ENCODE results near the gene THAP12.
"Not testable (repeated sequence)": the region's sequence is repeated elsewhere in the genome, so short reads cannot be mapped to it uniquely, and the experiment has no call there.

THAP12 gene

DNA sequence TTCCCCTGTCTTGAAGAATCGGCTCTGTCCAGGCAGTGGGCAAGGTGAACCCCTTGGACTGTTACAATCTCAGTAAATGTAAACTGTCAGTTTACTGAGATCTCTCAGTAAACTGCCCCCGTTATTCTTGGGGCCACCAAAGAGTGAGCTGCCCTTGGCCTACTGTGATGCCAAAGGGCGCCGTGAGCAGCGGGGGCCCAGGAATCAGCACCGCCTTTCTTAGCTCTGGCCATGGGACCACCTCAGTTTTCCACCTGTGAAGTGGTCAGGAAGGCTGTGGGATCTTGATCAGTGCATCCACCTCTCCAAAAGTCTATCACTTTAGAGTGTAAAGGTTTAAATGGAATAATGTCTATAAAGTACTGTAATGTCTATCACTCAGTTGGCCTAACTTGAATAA is 57.1 kb downstream of the THAP12 start:
- no peak for DNase-seq

DNA sequence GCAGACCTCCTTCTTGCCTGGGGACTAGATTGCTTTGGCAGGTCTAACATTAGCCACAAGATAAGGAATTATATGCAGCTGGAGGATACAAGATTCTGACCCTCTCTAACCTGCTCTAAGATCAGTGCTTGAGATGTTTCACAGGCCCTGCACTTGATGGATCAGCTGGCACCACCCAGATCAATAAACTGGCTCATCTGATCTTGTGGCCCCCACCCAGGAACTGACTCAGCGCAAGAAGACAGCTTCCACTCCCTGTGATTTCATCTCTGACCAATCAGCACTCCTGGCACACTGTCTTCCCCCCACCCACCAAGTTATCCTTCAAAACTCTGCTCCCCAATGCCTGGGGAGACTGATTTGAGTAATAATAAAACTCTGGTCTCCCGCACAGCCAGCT is 57.6 kb downstream of the THAP12 start:
- DNase-seq: not testable (repeated sequence)

- no peak for DNase-seq
Observed at GRCh38 chr11:76322942-76323341, 58.0 kb downstream of the THAP12 start.

DNA sequence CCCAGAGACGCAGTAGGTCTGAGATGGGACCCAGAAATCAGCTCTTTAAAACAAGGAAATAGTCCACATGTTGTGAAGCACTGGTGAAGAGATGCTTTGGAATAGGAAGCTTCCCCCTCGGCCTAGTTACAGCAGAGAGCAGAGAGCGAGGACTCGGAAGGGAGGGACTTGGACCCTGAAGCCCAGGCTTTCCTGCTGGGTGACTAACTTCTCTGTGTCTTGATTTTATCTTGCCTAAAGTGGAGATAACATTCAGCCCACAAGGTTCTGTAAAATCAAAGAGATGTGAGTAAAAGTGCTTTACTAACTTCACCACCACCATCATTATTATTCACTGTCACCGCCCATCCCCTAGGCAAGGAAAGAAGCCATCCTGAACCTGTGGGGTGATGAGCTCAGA is 58.4 kb downstream of the THAP12 start:
- no peak for DNase-seq

DNA sequence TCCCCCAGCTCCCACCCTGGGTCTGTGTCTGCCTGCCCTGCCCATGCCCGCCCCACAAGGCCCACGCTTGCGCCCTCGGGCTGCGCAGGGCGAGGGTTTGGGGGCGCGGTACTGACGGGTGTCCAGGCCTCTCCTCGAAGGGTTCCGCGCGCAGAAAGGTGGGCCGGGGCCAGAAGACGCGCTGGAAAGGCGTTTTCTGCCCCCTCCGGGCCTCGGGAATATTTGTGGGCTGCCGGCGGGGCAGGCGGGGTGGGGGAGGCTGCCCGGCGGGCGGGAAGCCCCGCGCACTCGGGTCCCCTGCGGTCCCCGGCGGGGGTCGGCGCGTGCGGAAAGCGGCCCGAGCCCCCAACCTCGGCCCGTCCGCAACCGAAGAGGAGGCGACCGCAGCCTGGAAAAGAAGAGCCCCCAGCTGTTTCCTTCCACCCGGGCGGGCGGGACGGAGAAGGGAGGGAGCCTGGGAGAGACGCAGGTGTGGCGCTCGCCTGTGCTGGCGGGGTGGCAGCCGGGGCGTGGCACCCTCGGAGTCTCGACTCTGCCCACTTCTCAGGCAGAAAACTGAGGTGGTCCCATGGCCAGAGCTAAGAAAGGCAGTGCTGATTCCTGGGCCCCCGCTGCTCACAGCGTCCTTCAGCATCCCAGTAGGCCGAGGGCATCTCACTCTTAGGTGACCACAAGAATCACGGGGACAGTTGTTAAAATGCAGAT is 59.0 kb downstream of the THAP12 start:
- no peak for DNase-seq

DNA sequence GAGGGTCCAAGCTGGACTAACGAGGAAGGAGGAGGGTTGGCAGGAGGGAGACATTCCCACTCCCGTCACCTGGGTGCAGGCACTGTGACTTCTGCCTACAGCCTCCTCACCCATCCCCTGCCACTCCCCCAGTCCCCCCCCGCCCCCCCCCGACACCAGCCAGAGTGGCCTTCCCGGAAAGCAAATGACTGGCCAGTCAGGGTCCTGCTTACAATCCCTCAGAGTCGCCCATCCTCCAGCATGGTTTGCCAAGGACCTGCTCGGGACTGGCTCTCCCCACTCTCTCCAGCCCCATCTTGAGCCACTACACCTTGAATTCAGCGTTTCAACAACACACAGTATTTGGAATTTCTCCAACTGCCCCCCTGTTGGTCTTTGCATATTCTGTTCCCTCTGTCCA is 59.6 kb downstream of the THAP12 start:
- DNase-seq: no peak

- DNase-seq: no peak
Observed at GRCh38 chr11:76320929-76321328, 60.0 kb downstream of the THAP12 start.

- not testable (repeated sequence) for DNase-seq
Observed at GRCh38 chr11:76319798-76320197, 61.1 kb downstream of the THAP12 start.

GRCh38 chr11:76318744-76319384 is 62.1 kb downstream of the THAP12 start:
- DNase-seq: peak; percentile 86

- DNase-seq: no peak
Observed at GRCh38 chr11:76317296-76317695, 63.6 kb downstream of the THAP12 start.

DNA sequence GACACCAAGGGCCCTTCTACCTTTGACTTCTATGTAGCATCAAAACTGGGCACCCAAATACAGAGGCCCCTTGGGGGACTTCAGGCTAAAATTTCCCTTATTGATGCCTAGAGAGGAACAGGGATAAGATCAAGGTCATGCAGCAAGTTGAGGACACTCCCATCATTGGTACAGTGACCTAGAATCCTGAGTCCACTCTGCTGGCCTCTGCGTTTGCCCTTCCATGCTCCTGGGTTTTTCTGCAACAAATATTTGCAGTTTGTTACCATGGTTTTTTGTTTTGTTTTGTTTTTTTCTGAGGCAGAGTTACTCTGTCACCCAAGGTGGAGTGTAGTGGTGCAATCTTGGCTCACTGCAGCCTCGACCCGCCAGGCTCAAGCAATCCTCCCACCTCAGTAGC is 64.2 kb downstream of the THAP12 start:
- no peak for DNase-seq

- no peak for DNase-seq
Observed at GRCh38 chr11:76315182-76315853, 65.6 kb downstream of the THAP12 start.

GRCh38 chr11:76314741-76315090 is 66.2 kb downstream of the THAP12 start:
- DNase-seq: no peak

DNA sequence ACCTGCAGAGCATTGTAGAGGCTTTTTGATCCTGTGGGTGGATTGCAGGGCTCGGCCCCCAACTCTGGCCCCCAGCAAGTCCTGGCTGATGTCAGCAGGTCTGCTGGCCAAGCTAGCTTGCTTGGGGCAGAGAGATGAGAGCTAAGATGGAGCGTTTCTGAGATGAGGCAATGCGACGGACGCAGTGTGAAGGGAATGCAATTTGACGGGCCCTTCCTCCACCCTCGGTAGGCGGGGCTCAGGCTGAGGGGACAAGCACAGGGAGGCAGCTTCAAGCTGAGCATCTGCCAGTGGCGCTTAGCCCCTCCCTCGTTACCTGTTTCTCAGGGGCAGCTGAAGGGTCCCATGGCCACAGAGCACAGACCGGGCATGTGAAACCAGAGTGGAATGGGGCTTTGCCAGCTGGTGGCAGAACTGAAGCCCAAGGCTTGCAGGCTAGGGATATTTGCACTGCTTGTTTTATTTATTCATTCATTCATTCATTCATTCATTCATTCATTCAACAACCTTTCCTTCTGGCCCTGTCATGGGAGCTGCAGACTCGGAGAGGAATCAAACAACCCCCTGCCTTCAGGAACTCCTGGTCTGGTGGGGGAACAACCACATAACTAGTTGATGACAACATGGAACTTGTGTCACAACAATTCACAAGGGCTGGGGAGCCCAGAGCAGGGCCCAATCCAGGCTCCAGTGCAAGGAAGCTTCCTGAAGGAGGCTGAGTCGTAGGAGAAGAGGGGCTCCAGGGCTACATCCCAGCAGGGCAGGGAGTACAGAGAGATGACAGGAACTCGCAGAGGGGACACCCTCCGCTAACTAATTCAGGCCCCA is 66.8 kb downstream of the THAP12 start:
- DNase-seq: no peak

DNA sequence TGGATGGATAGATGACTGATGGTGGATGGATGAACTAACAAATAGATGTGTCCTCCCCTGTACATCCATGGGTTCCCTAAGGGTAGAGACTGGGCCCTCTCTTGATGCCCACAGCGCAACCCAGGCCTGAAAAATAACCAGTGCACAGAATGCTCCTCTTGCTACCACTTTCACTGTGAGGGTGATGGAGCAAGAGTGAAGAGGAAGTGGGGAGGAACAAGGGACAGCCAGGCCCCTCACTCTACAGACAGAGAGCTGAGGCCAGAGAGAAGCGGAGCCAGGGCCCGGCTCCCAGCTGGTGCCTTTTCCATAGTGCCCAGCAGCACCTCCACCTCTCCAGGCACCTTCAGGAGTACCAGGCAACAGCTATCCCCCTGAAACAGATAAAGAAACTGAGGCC is 67.7 kb downstream of the THAP12 start:
- no peak for DNase-seq

GRCh38 chr11:76310832-76311595 is 69.9 kb downstream of the THAP12 start:
- no peak for DNase-seq

- no peak for DNase-seq
Observed at GRCh38 chr11:76307978-76308747, 72.8 kb downstream of the THAP12 start.

DNA sequence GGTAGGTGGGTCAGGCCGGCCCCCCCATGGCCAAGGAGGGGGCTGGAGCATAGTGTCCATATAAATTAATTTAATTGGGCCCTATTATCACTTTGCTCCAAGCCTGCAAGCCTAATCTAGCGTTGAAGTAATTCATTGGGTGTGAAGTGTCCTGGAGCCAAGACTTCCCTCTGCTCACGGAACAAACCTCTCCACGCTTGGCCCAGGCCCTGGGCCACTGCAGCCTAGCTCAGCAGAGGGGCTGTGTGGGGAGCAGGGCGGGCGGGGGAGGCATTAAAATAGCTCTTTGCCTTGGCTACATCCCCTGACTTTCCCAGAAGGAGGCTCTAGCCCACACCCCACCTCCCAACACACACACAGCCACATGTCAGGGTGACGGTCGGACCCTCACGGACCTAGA is 73.5 kb downstream of the THAP12 start:
- no peak for DNase-seq

GRCh38 chr11:76303399-76303798 is 77.5 kb downstream of the THAP12 start:
- DNase-seq: no peak

- no peak for DNase-seq
Observed at GRCh38 chr11:76302996-76303395, 77.9 kb downstream of the THAP12 start.
